ENCODE measurements around the gene ASB7.

DNA sequence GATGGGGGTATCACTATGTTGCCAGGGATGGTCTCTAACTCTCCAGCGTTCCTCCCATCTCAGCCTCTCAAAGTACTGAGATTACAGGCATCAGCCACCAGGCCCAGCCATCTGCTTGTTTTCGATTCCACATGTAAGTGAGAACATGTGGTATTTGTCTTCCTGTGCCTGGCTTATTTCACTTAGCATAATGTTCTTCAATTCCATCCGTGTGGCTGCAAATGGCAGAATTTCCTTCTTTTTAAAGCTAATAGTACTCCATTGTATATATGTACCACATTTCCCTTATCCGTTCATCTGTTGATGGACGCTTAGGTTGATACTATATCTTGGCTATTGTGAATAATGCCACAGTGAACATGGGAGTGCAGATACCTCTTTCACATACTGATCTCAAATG, 70.6 kb downstream of the ASB7 start:
- TF ChIP-seq, protein P1, sequence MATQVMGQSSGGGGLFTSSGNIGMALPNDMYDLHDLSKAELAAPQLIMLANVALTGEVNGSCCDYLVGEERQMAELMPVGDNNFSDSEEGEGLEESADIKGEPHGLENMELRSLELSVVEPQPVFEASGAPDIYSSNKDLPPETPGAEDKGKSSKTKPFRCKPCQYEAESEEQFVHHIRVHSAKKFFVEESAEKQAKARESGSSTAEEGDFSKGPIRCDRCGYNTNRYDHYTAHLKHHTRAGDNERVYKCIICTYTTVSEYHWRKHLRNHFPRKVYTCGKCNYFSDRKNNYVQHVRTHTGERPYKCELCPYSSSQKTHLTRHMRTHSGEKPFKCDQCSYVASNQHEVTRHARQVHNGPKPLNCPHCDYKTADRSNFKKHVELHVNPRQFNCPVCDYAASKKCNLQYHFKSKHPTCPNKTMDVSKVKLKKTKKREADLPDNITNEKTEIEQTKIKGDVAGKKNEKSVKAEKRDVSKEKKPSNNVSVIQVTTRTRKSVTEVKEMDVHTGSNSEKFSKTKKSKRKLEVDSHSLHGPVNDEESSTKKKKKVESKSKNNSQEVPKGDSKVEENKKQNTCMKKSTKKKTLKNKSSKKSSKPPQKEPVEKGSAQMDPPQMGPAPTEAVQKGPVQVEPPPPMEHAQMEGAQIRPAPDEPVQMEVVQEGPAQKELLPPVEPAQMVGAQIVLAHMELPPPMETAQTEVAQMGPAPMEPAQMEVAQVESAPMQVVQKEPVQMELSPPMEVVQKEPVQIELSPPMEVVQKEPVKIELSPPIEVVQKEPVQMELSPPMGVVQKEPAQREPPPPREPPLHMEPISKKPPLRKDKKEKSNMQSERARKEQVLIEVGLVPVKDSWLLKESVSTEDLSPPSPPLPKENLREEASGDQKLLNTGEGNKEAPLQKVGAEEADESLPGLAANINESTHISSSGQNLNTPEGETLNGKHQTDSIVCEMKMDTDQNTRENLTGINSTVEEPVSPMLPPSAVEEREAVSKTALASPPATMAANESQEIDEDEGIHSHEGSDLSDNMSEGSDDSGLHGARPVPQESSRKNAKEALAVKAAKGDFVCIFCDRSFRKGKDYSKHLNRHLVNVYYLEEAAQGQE (IDR thresholded peaks at IDR 0.05; ENCODE audit: borderline replicate concordance): no peak
- no peak for TF ChIP-seq POLR2AphosphoS5 (IDR thresholded peaks at IDR 0.05)
- TF ChIP-seq, protein P2, sequence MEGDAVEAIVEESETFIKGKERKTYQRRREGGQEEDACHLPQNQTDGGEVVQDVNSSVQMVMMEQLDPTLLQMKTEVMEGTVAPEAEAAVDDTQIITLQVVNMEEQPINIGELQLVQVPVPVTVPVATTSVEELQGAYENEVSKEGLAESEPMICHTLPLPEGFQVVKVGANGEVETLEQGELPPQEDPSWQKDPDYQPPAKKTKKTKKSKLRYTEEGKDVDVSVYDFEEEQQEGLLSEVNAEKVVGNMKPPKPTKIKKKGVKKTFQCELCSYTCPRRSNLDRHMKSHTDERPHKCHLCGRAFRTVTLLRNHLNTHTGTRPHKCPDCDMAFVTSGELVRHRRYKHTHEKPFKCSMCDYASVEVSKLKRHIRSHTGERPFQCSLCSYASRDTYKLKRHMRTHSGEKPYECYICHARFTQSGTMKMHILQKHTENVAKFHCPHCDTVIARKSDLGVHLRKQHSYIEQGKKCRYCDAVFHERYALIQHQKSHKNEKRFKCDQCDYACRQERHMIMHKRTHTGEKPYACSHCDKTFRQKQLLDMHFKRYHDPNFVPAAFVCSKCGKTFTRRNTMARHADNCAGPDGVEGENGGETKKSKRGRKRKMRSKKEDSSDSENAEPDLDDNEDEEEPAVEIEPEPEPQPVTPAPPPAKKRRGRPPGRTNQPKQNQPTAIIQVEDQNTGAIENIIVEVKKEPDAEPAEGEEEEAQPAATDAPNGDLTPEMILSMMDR (IDR thresholded peaks at IDR 0.05; ENCODE audit: poor library complexity, severe bottlenecking): no peak
- no peak for TF ChIP-seq EP300 (conservative IDR thresholded peaks at IDR 0.05; ENCODE audit: poor library complexity, severe bottlenecking)
- TF ChIP-seq MXI1 (conservative IDR thresholded peaks at IDR 0.05; ENCODE audit: poor library complexity, severe bottlenecking): no peak

Measured in neural cell (in vitro differentiated cells).